Body of pancreas (tissue), 4 donors: ENCODE measurements around the gene GTF3C5.

ENCODE experiments used
- CTCF ChIP-seq, 7 experiments: fragments of 450-650 bp in 4 of 7; fragments of 200-600 bp in 3 of 7; sonication (generic) in 3 of 7; IDR thresholded peaks; one replicate each; pipeline ENCODE4 v1.5.1; 2016 to 2019; ENCODE audit warnings: antibody characterized with exemption in 7 of 7
- POLR2A ChIP-seq, 3 donors: fragments of 450-650 bp; IDR thresholded peaks; one replicate each; pipeline ENCODE4 v1.6.1; 2016; ENCODE audit warnings: antibody characterized with exemption in 3 of 3, mild to moderate bottlenecking in 2 of 3

GRCh38 chr9:133067006-133067405, 36.2 kb downstream of the GTF3C5 start:
- peak in 4 of 7 experiments; percentile 0 to 26 (median 20) for TF ChIP-seq CTCF (IDR thresholded peaks at IDR 0.05)
- TF ChIP-seq POLR2A (IDR thresholded peaks at IDR 0.05) = peak in 1 of 3 donors; percentile 44
